NT2/D1 (cell line): Measurements from ENCODE around the gene WNK2.

Experiments
- DNase-seq: peaks from one replicate; pipeline ENCODE4 v3.0.0-alpha.2; 2011; ENCODE audit warnings: low read depth, low spot score
- H3K27me3 ChIP-seq: 2 replicates; pipeline ENCODE4 v1.6.0; 2011; ENCODE audit warnings: mild to moderate bottlenecking; ENCODE audit not compliant: insufficient read length, insufficient read depth
- H3K36me3 ChIP-seq: 2 replicates; pipeline ENCODE4 v1.6.1; 2011; ENCODE audit warnings: mild to moderate bottlenecking, low read length, mixed read lengths; ENCODE audit not compliant: insufficient read depth, insufficient read length
- H3K4me1 ChIP-seq: 2 replicates; pipeline ENCODE4 v1.5.1; 2011; ENCODE audit not compliant: insufficient read depth, insufficient read length
- H3K4me3 ChIP-seq: 2 replicates; pipeline ENCODE4 v1.5.1; 2011; ENCODE audit warnings: low read depth; ENCODE audit not compliant: insufficient read length
- H3K9ac ChIP-seq: 2 replicates; pipeline ENCODE4 v1.6.0; 2011; ENCODE audit warnings: low read depth; ENCODE audit not compliant: insufficient read length
- H3K9me3 ChIP-seq: 2 replicates; pipeline ENCODE4 v1.5.1; 2011; ENCODE audit warnings: mild to moderate bottlenecking, low read length; ENCODE audit not compliant: insufficient read depth
- SUZ12 ChIP-seq: IDR thresholded peaks from 2 replicates; pipeline ENCODE4 v1.6.1; 2011; ENCODE audit not compliant: insufficient read length, insufficient read depth; ENCODE audit errors: extremely low read depth
- YY1 ChIP-seq: IDR thresholded peaks from 2 replicates; pipeline ENCODE4 v1.6.1; 2011; ENCODE audit not compliant: insufficient read length, insufficient read depth
- ZNF274 ChIP-seq: IDR thresholded peaks from 2 replicates; pipeline ENCODE4 v1.6.1; 2011; ENCODE audit warnings: mild to moderate bottlenecking, low read depth, low read length

WNK2 gene

DNA sequence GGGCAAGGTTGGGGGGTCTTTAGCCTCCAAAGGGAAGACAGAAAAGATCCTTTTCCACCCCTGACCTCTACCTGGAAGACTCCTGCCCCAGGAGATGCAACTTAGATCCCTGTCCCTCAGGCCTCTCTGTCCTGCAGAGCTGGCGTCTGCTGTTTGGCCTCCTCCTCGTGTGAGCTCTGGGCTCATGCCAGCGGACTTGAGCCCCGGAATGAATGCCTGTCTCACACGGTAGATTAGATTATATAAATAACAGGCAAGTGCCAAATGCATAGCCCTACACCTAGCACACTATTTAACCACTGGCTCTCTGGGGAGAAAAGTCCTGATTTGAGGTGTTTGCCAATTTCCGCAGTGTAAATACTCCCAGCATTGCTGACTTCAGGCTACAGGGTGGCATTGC lies 1.4 kb upstream of the WNK2 start:
- peaks cover 47% of the 10 kb centered on the region for H3K27me3 ChIP-seq
- no peak overlapping the region for H3K4me3 ChIP-seq
- TF ChIP-seq SUZ12 (no peak), YY1 (no peak)
- no peaks in the 10 kb centered on the region for H3K9me3 ChIP-seq
- peaks cover 13% of the 10 kb centered on the region for H3K4me1 ChIP-seq
- no peak for DNase-seq
- H3K36me3 ChIP-seq, result peaks cover 4% of the 10 kb centered on the region
- no peak overlapping the region for H3K9ac ChIP-seq

GRCh38 chr9:93183131-93183662 lies 742 bp upstream of the WNK2 start:
- Histone ChIP-seq H3K9ac (peak overlapping the region; percentile 17), H3K9me3 (no peaks in the 10 kb centered on the region), H3K27me3 (peaks cover 47% of the 10 kb centered on the region), H3K4me1 (peaks cover 10% of the 10 kb centered on the region), H3K36me3 (peaks cover 4% of the 10 kb centered on the region), H3K4me3 (peak overlapping the region; percentile 67)
- no peak for TF ChIP-seq ZNF274
- TF ChIP-seq YY1, result no peak
- no peak for TF ChIP-seq SUZ12
- DNase-seq, result no peak

DNA sequence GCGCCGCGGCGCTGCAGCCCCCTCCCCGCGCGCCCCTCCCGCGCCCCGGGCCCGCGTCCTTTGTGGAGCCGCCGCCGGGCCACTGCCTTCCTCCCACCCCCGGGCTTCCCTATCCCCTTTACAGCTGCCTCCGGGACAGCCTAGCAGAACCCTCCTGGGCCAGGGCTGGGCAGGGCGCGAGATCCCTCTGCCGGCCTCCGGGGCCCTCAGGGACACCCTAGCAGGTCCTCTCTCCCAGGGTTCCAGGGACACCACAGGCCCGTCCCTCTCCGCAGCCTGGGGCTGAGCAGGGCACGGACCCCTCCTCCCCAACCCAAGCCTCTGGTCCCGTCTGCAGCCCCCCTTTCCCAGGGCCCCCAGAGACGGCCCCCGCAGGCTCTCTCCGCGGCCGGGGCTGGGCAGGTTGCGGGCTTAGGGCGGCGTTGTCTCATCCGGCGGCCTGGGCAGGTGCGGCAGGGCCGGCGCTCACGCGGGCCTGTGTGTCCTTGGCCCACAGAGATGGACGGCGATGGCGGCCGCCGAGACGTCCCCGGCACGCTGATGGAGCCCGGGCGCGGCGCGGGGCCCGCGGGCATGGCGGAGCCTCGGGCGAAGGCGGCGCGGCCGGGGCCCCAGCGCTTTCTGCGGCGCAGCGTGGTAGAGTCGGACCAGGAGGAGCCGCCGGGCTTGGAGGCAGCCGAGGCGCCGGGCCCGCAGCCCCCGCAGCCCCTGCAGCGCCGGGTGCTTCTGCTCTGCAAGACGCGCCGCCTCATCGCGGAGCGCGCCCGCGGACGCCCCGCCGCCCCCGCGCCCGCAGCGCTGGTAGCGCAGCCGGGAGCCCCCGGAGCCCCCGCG lies 710 bp downstream of the WNK2 start:
- Histone ChIP-seq H3K9me3 (no peaks in the 10 kb centered on the region), H3K27me3 (peaks cover 47% of the 10 kb centered on the region), H3K36me3 (peaks cover 4% of the 10 kb centered on the region), H3K4me1 (peaks cover 18% of the 10 kb centered on the region), H3K4me3 (peak overlapping the region; percentile 67), H3K9ac (peak overlapping the region; percentile 87)
- no peak for TF ChIP-seq SUZ12
- TF ChIP-seq YY1, result no peak
- no peak for TF ChIP-seq ZNF274
- DNase-seq, result no peak

DNA sequence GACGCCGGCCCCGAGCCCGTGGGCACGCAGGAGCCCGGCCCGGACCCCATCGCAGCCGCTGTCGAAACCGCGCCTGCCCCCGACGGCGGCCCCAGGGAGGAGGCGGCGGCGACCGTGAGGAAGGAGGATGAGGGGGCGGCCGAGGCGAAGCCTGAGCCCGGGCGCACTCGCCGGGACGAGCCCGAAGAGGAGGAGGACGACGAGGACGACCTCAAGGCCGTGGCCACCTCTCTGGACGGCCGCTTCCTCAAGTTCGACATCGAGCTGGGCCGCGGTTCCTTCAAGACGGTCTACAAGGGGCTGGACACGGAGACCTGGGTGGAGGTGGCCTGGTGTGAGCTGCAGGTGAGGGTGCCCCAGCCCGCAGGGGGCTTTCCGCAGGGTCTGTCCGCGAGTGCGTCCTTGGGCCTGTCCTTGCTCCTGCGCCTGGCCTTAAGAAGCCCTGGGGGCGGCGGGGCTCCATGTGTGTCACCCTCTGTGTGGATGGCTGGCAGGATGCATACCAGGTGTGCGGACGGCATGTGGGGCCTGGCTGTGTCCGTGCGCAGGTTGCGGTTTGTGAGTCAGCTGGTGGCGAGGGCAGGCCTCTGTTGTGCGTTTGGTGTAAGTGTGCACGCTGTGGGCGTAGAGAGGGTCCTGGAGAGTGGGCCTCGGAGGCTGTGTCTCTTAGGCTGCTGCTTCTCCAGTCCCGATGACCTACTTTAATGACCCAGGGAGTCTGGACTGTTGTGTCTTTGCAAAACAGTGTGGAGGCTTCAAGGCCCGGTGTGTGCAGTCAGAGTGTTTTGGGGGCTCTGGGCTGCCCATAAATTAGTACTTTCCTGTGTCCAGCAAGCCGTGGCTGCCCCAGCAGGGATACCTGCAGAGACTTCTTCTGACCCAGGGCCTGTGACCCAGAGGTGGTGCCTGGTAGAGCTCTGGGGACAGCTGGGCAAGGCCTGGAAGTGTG lies 1.6 kb downstream of the WNK2 start:
- DNase-seq, result no peak
- Histone ChIP-seq H3K9ac (peak overlapping the region; percentile 87), H3K36me3 (peaks cover 6% of the 10 kb centered on the region), H3K9me3 (no peaks in the 10 kb centered on the region), H3K27me3 (peaks cover 46% of the 10 kb centered on the region), H3K4me1 (peaks cover 18% of the 10 kb centered on the region), H3K4me3 (peak overlapping the region; percentile 67)
- no peak for TF ChIP-seq YY1
- TF ChIP-seq ZNF274, result no peak
- TF ChIP-seq SUZ12, result no peak

- no peaks in the 10 kb centered on the region for H3K9me3 ChIP-seq
- H3K36me3 ChIP-seq, result peaks cover 6% of the 10 kb centered on the region
- no peak for TF ChIP-seq ZNF274
- no peak for TF ChIP-seq SUZ12
- no peak for TF ChIP-seq YY1
- peak overlapping the region; percentile 16 for H3K9ac ChIP-seq
- no peak for DNase-seq
- H3K27me3 ChIP-seq, result peaks cover 38% of the 10 kb centered on the region
- no peak overlapping the region for H3K4me3 ChIP-seq
- H3K4me1 ChIP-seq, result peaks cover 18% of the 10 kb centered on the region
These were observed 2.4 kb downstream of the WNK2 start for GRCh38 chr9:93186215-93186945.

DNA sequence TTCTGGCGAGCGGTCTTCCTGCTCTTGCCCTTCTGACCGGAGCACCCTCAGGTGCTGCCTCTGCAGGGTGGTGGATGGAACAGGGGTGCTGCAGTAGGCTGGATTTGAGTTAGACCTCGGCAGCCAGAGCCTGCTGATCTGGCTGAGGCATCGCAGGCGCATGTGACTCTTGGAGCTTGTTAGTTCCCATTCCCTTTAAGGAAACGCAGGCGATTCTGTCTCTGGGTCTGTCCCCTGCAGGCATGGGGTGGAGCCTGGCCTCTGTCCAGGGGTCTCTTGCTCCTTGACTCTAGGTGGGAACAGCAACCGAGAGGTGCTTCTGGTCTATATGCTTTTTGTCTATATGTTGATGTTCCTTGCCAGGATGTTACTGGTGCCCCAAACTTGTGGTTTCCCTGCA lies 3.1 kb downstream of the WNK2 start:
- no peak for DNase-seq
- peaks cover 6% of the 10 kb centered on the region for H3K36me3 ChIP-seq

DNA sequence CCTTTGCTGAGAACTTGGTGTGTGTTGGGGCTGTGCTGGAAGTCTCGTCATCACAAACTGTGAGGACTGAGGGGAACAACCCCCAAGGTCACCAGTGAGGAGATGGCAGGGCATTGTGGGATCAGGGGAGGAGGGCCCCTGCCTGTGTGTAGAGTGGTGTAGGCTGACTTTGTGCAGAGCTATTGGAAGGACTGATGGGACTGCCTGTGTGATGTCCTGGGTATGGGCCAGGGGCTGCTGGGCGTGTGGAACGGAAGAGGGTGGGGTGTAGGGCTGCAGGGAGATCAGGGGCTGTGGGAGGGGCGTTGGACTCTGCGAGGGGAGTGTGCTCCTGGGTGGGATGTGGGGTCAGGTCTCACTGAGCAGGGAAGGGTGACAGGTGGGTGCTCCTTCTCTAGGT lies 3.6 kb downstream of the WNK2 start:
- Histone ChIP-seq H3K36me3 (peaks cover 6% of the 10 kb centered on the region), H3K9ac (no peak overlapping the region), H3K27me3 (peaks cover 26% of the 10 kb centered on the region), H3K4me3 (no peak overlapping the region), H3K9me3 (no peaks in the 10 kb centered on the region), H3K4me1 (peaks cover 22% of the 10 kb centered on the region)
- DNase-seq, result no peak
- TF ChIP-seq ZNF274 (no peak), YY1 (no peak), SUZ12 (no peak)

More for the DNA sequence above, 3.1 kb downstream of the WNK2 start:
- peaks cover 18% of the 10 kb centered on the region for H3K4me1 ChIP-seq
- H3K27me3 ChIP-seq, result peaks cover 31% of the 10 kb centered on the region
- H3K4me3 ChIP-seq, result no peak overlapping the region
- peak overlapping the region; percentile 47 for H3K9ac ChIP-seq
- no peaks in the 10 kb centered on the region for H3K9me3 ChIP-seq
- TF ChIP-seq SUZ12 (no peak), YY1 (no peak), ZNF274 (no peak)
